Upper lobe of left lung (tissue), 6 donors: ENCODE data around the gene TSPYL1. TPM values are rescaled to one million over a fixed set of nuclear protein-coding genes. Genes with fewer than 3 reads are reported as not detected.

Experiments used
- ATAC-seq, 2 donors: fragments of 200-7000 bp; cut with Tn5 transposase; one replicate each; pipeline ENCODE4 v1.9.1; 2022; ENCODE audit warnings: mild to moderate bottlenecking in 2 of 2, moderate library complexity in 2 of 2; ENCODE audit not compliant: low FRiP score in 2 of 2
- DNase-seq, 2 donors: peaks; one replicate each; pipeline ENCODE4 v3.0.0-alpha.2; 2019 to 2020
- H3K27ac ChIP-seq, 4 donors: fragments of 200-600 bp; sonication (generic); one replicate each; pipeline ENCODE4 v1.5.1; 2016 to 2019
- H3K27me3 ChIP-seq, 4 donors: fragments of 200-600 bp; sonication (generic); one replicate each; pipeline ENCODE4 v1.5.1; 2017 to 2019
- H3K36me3 ChIP-seq, 4 donors: fragments of 200-600 bp; sonication (generic); one replicate each; pipeline ENCODE4 v1.5.1; 2016 to 2019
- H3K4me1 ChIP-seq, 4 donors: fragments of 200-600 bp; sonication (generic); one replicate each; pipeline ENCODE4 v1.5.1; 2018 to 2019
- H3K4me3 ChIP-seq, 4 donors: fragments of 200-600 bp; sonication (generic); one replicate each; pipeline ENCODE4 v1.5.1; 2017 to 2019; ENCODE audit warnings: mild to moderate bottlenecking in 2 of 4, moderate library complexity in 1 of 4
- H3K9me3 ChIP-seq, 4 donors: fragments of 200-600 bp; sonication (generic); one replicate each; pipeline ENCODE4 v1.5.1; 2018 to 2019
- EP300 ChIP-seq, 4 donors: sonication (generic); formaldehyde crosslinking; IDR thresholded peaks; one replicate each; pipeline ENCODE4 v1.5.1; 2017; ENCODE audit warnings: antibody characterized with exemption in 4 of 4, control low read depth in 2 of 4
- POLR2A ChIP-seq, 4 donors: fragments of 450-650 bp; IDR thresholded peaks; one replicate each; pipeline ENCODE4 v1.5.1; 2016 to 2017; ENCODE audit warnings: antibody characterized with exemption in 4 of 4, mild to moderate bottlenecking in 2 of 4
- POLR2AphosphoS5 ChIP-seq, 2 donors: sonication (generic); formaldehyde crosslinking; IDR thresholded peaks; one replicate each; pipeline ENCODE4 v1.5.1; 2017; ENCODE audit warnings: antibody characterized with exemption in 2 of 2
- WGBS, 2 donors: methylation state at CpG; one replicate each; pipeline ENCODE4 v1.1.5; 2017 to 2018; 5-methylcytosine and 5-hydroxymethylcytosine counted together
- total RNA-seq, 6 donors: library from RNA; depleted of rRNA in 4 of 6; stranded (reverse); fragments of >200 nt in 4 of 6; gene quantifications; one replicate each; pipeline versions ENCODE4 v1.1.0 to v1.2.1, GENCODE V29; 2016 to 2021
- TF ChIP-seq, protein P1 (sequence below), 6 experiments: fragments of 450-650 bp in 4 of 6; fragments of 200-600 bp in 2 of 6; sonication (generic) in 2 of 6; IDR thresholded peaks; one replicate each; pipeline ENCODE4 v1.5.1; 2016 to 2019; ENCODE audit warnings: antibody characterized with exemption in 6 of 6
- donor health status: DM: no; HTN: no; CAD: no; lungs with moderate emphysema.
- donor health status: DM: no; HTN: yes; CAD: no; lungs with severe emphysema.

TSPYL1 gene
- total RNA-seq, 6 donors from 2014 or later = 33.5 to 83.6 (median 64.9) TPM

DNA sequence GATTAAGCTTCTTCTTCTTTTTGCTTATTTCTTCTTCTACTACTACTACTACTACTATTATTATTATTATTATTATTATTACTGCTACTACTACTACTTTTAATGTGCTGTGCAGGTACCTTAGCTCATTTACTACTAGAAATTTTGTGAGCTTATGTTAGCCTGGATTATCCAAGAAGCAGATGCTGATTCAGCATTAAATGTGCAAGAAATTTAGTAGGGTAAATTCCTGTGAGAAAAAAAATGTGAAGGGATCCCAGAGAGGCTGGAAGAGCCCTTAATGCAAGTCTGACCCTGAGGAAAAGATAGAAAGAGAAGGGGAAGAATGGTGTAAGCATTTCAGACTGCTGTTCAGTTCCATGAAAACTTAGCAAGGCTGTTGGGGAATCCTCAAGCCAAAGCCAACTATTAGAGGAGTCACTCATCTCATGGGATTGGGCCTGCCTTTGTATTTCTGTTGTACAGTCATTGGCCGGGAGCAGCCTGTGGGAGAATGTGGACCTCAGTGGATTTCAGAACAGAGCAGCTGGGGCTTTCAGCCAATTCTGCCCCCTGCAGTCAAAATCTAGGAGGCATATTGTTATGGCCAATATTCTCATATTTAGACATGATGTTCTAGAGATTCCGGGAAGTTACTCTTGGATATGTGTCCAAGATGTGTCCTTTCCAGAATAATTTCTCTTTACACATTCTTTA is 37.2 kb upstream of the TSPYL1 start:
- H3K27me3 ChIP-seq = no peaks in the 10 kb centered on the region
- no peak for DNase-seq
- TF ChIP-seq EP300 (IDR thresholded peaks at IDR 0.05) (no peak), POLR2AphosphoS5 (IDR thresholded peaks at IDR 0.05) (no peak)
- no peaks in the 10 kb centered on the region for H3K36me3 ChIP-seq
- peaks cover 0 to 9% (median 3%) of the 10 kb centered on the region in 4 donors for H3K4me1 ChIP-seq
- H3K27ac ChIP-seq = no peak overlapping the region
- ATAC-seq = peak in 1 of 2 donors; percentile 80
- H3K4me3 ChIP-seq = no peak overlapping the region
- H3K9me3 ChIP-seq = no peaks in the 10 kb centered on the region
- 95 to 100% methylated on average over 2 of the region's 2 CpGs for WGBS, 2 donors

DNA sequence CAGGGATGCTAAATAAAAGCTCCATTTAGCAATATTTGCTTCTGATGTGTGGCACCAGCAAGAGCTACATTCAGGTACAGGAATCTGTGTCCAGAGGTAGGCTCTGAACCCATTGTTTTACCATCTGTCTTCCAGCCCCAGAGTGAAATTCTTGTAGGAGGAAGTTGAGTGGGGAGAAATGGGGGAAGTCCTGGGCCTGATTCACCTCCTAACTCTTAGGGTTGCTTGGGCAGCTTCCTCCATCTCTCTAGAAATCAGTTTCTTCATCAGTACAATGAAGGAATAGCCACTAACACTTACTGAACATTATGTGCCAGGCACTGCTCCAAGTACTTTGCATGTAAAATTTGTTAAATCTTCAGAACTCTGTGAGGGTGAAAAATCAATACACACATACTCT is 35.1 kb upstream of the TSPYL1 start:
- Histone ChIP-seq H3K27ac (no peak overlapping the region), H3K9me3 (no peaks in the 10 kb centered on the region), H3K36me3 (no peaks in the 10 kb centered on the region), H3K27me3 (no peaks in the 10 kb centered on the region), H3K4me1 (peaks cover 0 to 9% (median 3%) of the 10 kb centered on the region in 4 donors), H3K4me3 (no peak overlapping the region)
- ATAC-seq (peak in 1 of 2 donors; percentile 67), DNase-seq (peak in 1 of 2 donors; percentile 22)
- TF ChIP-seq POLR2AphosphoS5 (IDR thresholded peaks at IDR 0.05) (no peak), POLR2A (IDR thresholded peaks at IDR 0.05) (no peak), EP300 (IDR thresholded peaks at IDR 0.05) (no peak)
- TF ChIP-seq, protein P1, sequence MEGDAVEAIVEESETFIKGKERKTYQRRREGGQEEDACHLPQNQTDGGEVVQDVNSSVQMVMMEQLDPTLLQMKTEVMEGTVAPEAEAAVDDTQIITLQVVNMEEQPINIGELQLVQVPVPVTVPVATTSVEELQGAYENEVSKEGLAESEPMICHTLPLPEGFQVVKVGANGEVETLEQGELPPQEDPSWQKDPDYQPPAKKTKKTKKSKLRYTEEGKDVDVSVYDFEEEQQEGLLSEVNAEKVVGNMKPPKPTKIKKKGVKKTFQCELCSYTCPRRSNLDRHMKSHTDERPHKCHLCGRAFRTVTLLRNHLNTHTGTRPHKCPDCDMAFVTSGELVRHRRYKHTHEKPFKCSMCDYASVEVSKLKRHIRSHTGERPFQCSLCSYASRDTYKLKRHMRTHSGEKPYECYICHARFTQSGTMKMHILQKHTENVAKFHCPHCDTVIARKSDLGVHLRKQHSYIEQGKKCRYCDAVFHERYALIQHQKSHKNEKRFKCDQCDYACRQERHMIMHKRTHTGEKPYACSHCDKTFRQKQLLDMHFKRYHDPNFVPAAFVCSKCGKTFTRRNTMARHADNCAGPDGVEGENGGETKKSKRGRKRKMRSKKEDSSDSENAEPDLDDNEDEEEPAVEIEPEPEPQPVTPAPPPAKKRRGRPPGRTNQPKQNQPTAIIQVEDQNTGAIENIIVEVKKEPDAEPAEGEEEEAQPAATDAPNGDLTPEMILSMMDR (IDR thresholded peaks at IDR 0.05) = no peak

- no peaks in the 10 kb centered on the region for H3K9me3 ChIP-seq
- H3K4me1 ChIP-seq = peaks cover 0 to 9% (median 3%) of the 10 kb centered on the region in 4 donors
- H3K27ac ChIP-seq = no peak overlapping the region
- H3K27me3 ChIP-seq = no peaks in the 10 kb centered on the region
- DNase-seq = no peak
- TF ChIP-seq EP300 (IDR thresholded peaks at IDR 0.05) = no peak
- no peak for TF ChIP-seq POLR2AphosphoS5 (IDR thresholded peaks at IDR 0.05)
- TF ChIP-seq POLR2A (IDR thresholded peaks at IDR 0.05) = no peak
- TF ChIP-seq, protein P1 (IDR thresholded peaks at IDR 0.05) = no peak
- no peak for ATAC-seq
- no peaks in the 10 kb centered on the region for H3K36me3 ChIP-seq
- H3K4me3 ChIP-seq = no peak overlapping the region
Observed at GRCh38 chr6:116314218-116314617, 34.5 kb upstream of the TSPYL1 start.

GRCh38 chr6:116313101-116313776 is 33.5 kb upstream of the TSPYL1 start:
- no peak for ATAC-seq
- WGBS, 2 donors = 84 to 88% methylated on average over 2 of the region's 2 CpGs
- H3K9me3 ChIP-seq = no peaks in the 10 kb centered on the region
- H3K36me3 ChIP-seq = no peaks in the 10 kb centered on the region
- H3K4me1 ChIP-seq = peaks cover 0 to 9% (median 3%) of the 10 kb centered on the region in 4 donors
- no peaks in the 10 kb centered on the region for H3K27me3 ChIP-seq
- no peak overlapping the region for H3K27ac ChIP-seq
- no peak for DNase-seq
- H3K4me3 ChIP-seq = no peak overlapping the region
- no peak for TF ChIP-seq POLR2AphosphoS5 (IDR thresholded peaks at IDR 0.05)
- no peak for TF ChIP-seq POLR2A (IDR thresholded peaks at IDR 0.05)
- TF ChIP-seq, protein P1 (IDR thresholded peaks at IDR 0.05) = no peak
- no peak for TF ChIP-seq EP300 (IDR thresholded peaks at IDR 0.05)

DNA sequence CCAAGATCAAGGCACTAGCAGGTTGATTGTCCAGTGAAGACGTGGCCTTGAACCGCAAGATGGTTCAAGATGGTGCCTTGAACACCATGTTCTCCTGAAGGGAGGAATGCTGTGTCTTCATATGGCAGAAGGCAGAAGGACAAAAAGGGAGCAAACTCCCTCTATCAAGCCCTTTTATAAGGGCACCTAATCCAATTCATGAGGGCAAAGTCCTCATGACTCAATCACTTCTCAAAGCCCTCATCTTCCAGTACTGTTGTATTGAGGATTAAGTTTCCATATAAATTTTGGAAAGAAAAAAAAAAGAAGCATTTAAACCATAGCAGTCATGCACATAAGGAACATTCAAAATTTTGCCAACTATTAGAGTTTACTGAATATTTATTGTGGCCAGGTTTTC is 29.9 kb upstream of the TSPYL1 start:
- ATAC-seq (no peak), DNase-seq (no peak)
- Histone ChIP-seq H3K27me3 (no peaks in the 10 kb centered on the region), H3K4me1 (peaks cover 0 to 4% (median 3%) of the 10 kb centered on the region in 4 donors), H3K9me3 (no peaks in the 10 kb centered on the region), H3K4me3 (no peak overlapping the region), H3K27ac (no peak overlapping the region), H3K36me3 (no peaks in the 10 kb centered on the region)
- TF ChIP-seq POLR2A (IDR thresholded peaks at IDR 0.05) = no peak
- TF ChIP-seq POLR2AphosphoS5 (IDR thresholded peaks at IDR 0.05) = no peak
- no peak for TF ChIP-seq EP300 (IDR thresholded peaks at IDR 0.05)
- TF ChIP-seq, protein P1 (IDR thresholded peaks at IDR 0.05) = no peak
- 50% methylated on average over 2 of the region's 2 CpGs for WGBS, 2 donors
